Measurements from ENCODE around the gene ALG12. TPM values are rescaled to one million over a fixed set of nuclear protein-coding genes. Genes with fewer than 3 reads are reported as not detected.

ALG12 gene
- total and polyA plus RNA-seq, 2 of the 13 experiments (the other 11 are each of a cell fraction or from before 2014, with no cell fraction given): 7.8 to 15.8 TPM

GRCh38 chr22:49941507-49942316 lies 23.5 kb upstream of the ALG12 start (continued):
- TF ChIP-seq SNAI1 (CRISPR knock-in tag; IDR thresholded peaks at IDR 0.05; ENCODE audit: borderline replicate concordance): no peak
- no peak for TF ChIP-seq SOX6 (IDR thresholded peaks at IDR 0.05)
- TF ChIP-seq SOX6 (CRISPR knock-in tag; IDR thresholded peaks at IDR 0.05): peak; percentile 45
- TF ChIP-seq ZNF274 (CRISPR knock-in tag; IDR thresholded peaks at IDR 0.05): peak; percentile 64
- peak; percentile 74; the same call in 1 of the 2 replicates for TF ChIP-seq SOX5 (CRISPR knock-in tag; IDR thresholded peaks at IDR 0.05; ENCODE audit: borderline replicate concordance)
- TF ChIP-seq HNF4A (CRISPR knock-in tag; IDR thresholded peaks at IDR 0.05): 0 out of 2 replicates have a peak, but pooled peaks have one; percentile 8
- TF ChIP-seq NFYB (CRISPR knock-in tag; IDR thresholded peaks at IDR 0.05): no peak
- no peak for TF ChIP-seq ZNF235 (CRISPR knock-in tag; IDR thresholded peaks at IDR 0.05; ENCODE audit: borderline replicate concordance)
- 0 out of 2 replicates have a peak, but pooled peaks have one; percentile 45 for TF ChIP-seq SAFB2 (CRISPR knock-in tag; IDR thresholded peaks at IDR 0.05; ENCODE audit: borderline replicate concordance, low read depth)
- peak; percentile 43; the same call in 1 of the 2 replicates for TF ChIP-seq GABPB1 (CRISPR knock-in tag; IDR thresholded peaks at IDR 0.05)
- TF ChIP-seq ZNF672 (CRISPR knock-in tag; IDR thresholded peaks at IDR 0.05): no peak
- TF ChIP-seq ZNF496 (CRISPR knock-in tag; IDR thresholded peaks at IDR 0.05; ENCODE audit: insufficient replicate concordance): no peak
- 0 out of 2 replicates have a peak, but pooled peaks have one; percentile 51 for TF ChIP-seq MZF1 (CRISPR knock-in tag; IDR thresholded peaks at IDR 0.05; ENCODE audit: borderline replicate concordance)
- TF ChIP-seq FOXM1 (CRISPR knock-in tag; IDR thresholded peaks at IDR 0.05): 0 out of 2 replicates have a peak, but pooled peaks have one; percentile 31
- no peak for TF ChIP-seq ZNF557 (CRISPR knock-in tag; IDR thresholded peaks at IDR 0.05)
- TF ChIP-seq ZKSCAN1 (IDR thresholded peaks at IDR 0.05; ENCODE audit: low read length): no peak
- no peak for TF ChIP-seq KDM1A (CRISPR knock-in tag; IDR thresholded peaks at IDR 0.05)
- TF ChIP-seq DPF2 (CRISPR knock-in tag; IDR thresholded peaks at IDR 0.05; ENCODE audit: borderline replicate concordance, low read depth): 0 out of 2 replicates have a peak, but pooled peaks have one; percentile 10
- TF ChIP-seq PPARG (CRISPR knock-in tag; conservative IDR thresholded peaks at IDR 0.05): no peak
- no peak for TF ChIP-seq MATR3 (CRISPR knock-in tag; IDR thresholded peaks at IDR 0.05)
- no peak for TF ChIP-seq ZNF318 (CRISPR knock-in tag; IDR thresholded peaks at IDR 0.05)
